ENCODE measurements around the gene USP53.
"Not testable (repeated sequence)": the region's sequence is repeated elsewhere in the genome, so short reads cannot be mapped to it uniquely, and the experiment has no call there.

The USP53 gene

GRCh38 chr4:119315036-119315435 lies 102.5 kb downstream of the USP53 start:
- no peak for FAIRE-seq

GRCh38 chr4:119317990-119318389 lies 105.5 kb downstream of the USP53 start:
- DNase-seq (ENCODE audit: low spot score) = no peak
- FAIRE-seq = no peak

More at GRCh38 chr4:119315036-119315435, 102.5 kb downstream of the USP53 start:
- no peak for DNase-seq (ENCODE audit: low spot score)

DNA sequence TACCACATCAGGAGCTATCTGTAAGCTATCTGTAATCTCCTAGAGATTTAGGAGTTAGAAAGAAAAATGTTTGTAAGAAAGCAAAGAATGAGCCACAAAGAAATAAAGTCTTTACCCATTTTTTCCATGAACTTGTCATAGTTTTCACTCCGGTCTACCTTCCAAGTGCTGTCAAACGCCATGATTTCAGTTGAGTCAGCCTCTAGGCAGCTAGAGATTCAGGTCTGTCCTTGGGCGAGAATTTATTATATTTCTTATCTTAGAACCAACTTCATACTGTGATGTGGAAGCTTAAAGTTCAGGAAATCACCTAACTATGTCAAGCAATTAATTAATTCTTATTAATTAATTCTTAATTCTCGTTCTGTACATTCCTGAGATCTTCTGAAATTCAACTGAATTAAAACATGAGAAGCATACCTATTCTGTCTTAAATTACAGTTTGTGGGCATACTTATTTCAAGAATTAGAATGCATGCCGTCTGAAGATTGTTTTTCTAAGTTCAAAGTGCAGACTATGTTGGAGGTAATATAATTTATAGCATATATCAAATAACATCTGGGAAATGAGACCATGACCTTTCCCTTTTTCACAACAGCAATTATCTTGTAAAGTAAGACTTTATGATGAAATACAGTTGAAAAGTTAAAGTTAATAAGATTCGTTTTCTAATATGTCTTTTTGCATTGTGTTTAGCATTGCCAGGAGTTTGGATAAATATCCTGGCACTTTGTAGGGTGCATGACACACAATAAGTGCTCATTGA lies 109.6 kb downstream of the USP53 start, which contains the start of gene FABP2:
FABP2 (minus strand) TSS at position 218 of the 767 bp plus-strand sequence; CDS start at position 182, 36 bp downstream.
- FAIRE-seq = no peak
- DNase-seq (ENCODE audit: low spot score) = no peak

- DNase-seq (ENCODE audit: low spot score) = no peak
- FAIRE-seq = no peak
These were observed 116.2 kb downstream of the USP53 start for GRCh38 chr4:119328695-119329094.

- no peak for DNase-seq (ENCODE audit: low spot score)
These were observed 117.5 kb downstream of the USP53 start for GRCh38 chr4:119329835-119330620.

DNA sequence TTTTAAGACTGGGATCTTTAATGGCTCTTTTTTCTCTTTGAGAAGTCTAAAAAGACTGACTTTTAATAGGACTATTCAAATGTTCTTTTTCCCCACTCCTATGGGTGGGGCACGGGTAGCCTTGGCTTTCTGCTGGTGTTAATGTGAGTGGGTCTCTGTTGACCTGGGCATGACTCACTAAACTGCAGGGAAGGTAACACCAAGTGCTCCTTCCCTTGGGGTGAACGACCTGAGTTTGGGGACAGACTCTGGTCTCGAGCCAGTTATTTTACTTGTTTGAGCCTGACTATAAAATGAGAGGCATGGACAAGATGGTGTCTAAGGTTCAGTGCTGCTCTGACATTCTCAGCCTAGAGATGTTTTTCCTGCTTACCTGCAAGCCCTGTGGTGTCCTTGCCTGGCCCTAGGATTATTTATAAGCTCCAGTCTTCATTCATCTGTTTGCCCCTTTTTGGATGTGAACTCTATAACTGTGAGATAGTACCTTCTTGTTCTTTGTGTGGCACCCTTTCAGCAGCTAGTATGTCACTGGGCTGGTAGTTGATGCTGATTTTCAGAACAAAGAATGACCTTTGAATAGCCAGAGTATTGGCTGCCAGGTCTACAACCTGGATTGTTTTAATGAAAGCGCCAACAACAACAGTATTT lies 123.9 kb downstream of the USP53 start:
- FAIRE-seq = not testable (repeated sequence)

More at GRCh38 chr4:119329835-119330620, 117.5 kb downstream of the USP53 start:
- no peak for FAIRE-seq

GRCh38 chr4:119337010-119337409 lies 124.5 kb downstream of the USP53 start:
- no peak for DNase-seq (ENCODE audit: low spot score)

More for the DNA sequence above, 123.9 kb downstream of the USP53 start:
- not testable (repeated sequence) for DNase-seq (ENCODE audit: low spot score)

DNA sequence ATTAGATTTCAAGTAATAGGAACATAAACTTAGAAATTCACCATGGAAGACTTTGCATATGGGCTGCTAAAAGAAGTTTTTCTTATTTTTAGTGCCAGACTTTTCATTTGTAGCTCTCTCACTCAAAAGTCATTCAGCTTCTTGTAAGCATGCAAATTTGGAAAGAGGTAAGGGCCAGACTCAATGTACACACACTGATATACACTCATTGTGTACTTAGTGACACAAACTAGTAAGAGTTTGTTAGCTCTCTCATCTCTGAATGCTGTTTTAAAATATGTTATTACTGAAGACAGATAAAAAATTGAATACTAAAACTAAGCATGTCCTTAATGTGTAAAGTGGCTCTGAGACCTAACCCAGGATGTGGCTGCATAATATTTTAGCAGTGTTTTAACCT lies 127.4 kb downstream of the USP53 start:
- not testable (repeated sequence) for FAIRE-seq; DNase-seq (ENCODE audit: low spot score)

More at GRCh38 chr4:119337010-119337409, 124.5 kb downstream of the USP53 start:
- no peak for FAIRE-seq

DNA sequence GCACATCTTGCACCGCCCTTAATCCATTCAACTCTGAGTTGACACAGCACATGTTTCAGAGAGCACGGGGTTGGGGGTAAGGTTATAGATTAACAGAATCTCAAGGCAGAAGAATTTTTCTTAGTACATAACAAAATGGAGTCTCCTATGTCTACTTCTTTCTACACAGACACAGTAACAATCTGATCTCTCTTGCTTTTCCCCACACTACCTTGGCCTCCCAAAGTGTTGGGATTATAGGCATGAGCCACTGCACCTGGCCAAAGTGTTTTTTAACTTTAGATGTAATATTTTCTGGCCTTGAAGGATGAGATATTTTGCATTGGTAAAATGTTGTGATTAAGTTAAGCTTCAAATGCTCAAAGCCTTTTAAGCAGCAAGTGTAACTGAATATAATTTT lies 130.8 kb downstream of the USP53 start:
- not testable (repeated sequence) for FAIRE-seq; DNase-seq (ENCODE audit: low spot score)
